ENCODE results near the gene CALN1. TPM values are rescaled to one million over a fixed set of nuclear protein-coding genes. Genes with fewer than 3 reads are reported as not detected.

CALN1 gene
- total and polyA plus RNA-seq, 11 donors: not detected

GRCh38 chr7:72140566-72140965, 271.6 kb downstream of the CALN1 start:
- H3K4me3 ChIP-seq: no peak overlapping the region
- 43 to 81% (median 74%) methylated on average over 1 to 2 of the region's 2 CpGs for WGBS, 4 donors
- H3K9me3 ChIP-seq: peaks cover 0 to 20% (median 5%) of the 10 kb centered on the region in 12 donors
- no peak overlapping the region for H3K27ac ChIP-seq
- ATAC-seq (no peak), DNase-seq (no peak)
- H3K36me3 ChIP-seq: no peaks in the 10 kb centered on the region
- intact Hi-C loops (cut with DNase I): no loop called here
- H3K4me1 ChIP-seq: no peaks in the 10 kb centered on the region
- no peak for TF ChIP-seq CTCF (IDR thresholded peaks at IDR 0.05)
- TF ChIP-seq POLR2A (IDR thresholded peaks at IDR 0.05): no peak
- H3K27me3 ChIP-seq: no peaks in the 10 kb centered on the region

- intact Hi-C loops (cut with DNase I): no loop called here
- TF ChIP-seq POLR2A (IDR thresholded peaks at IDR 0.05): no peak
- no peak for TF ChIP-seq CTCF (IDR thresholded peaks at IDR 0.05)
- Histone ChIP-seq H3K4me1 (no peaks in the 10 kb centered on the region), H3K4me3 (no peak overlapping the region), H3K27ac (no peak overlapping the region), H3K9me3 (peaks cover 0 to 12% (median 0%) of the 10 kb centered on the region in 12 donors), H3K36me3 (no peaks in the 10 kb centered on the region), H3K27me3 (no peaks in the 10 kb centered on the region)
- ATAC-seq (no peak), DNase-seq (no peak)
- WGBS, 4 donors: 31 to 61% (median 55%) methylated on average over 1 of the region's 1 CpG
These were observed 285.0 kb downstream of the CALN1 start for GRCh38 chr7:72127136-72127535.

- WGBS, 4 donors: 56 to 64% (median 63%) methylated on average over 5 of the region's 5 CpGs
- intact Hi-C loops (cut with DNase I): no loop called here
- H3K27ac ChIP-seq: no peak overlapping the region
These were observed 288.2 kb downstream of the CALN1 start for GRCh38 chr7:72123913-72124312.

GRCh38 chr7:72118366-72118765, 293.8 kb downstream of the CALN1 start:
- TF ChIP-seq CTCF (IDR thresholded peaks at IDR 0.05): no peak
- no peak for TF ChIP-seq POLR2A (IDR thresholded peaks at IDR 0.05)
- ATAC-seq: no peak
- Histone ChIP-seq H3K9me3 (no peaks in the 10 kb centered on the region), H3K4me3 (no peak overlapping the region), H3K27me3 (no peaks in the 10 kb centered on the region), H3K4me1 (no peaks in the 10 kb centered on the region), H3K36me3 (no peaks in the 10 kb centered on the region), H3K27ac (no peak overlapping the region)
- no peak for DNase-seq
- 60 to 77% (median 71%) methylated on average over 3 of the region's 3 CpGs for WGBS, 4 donors
- intact Hi-C loops (cut with DNase I): no loop called here

More at GRCh38 chr7:72123913-72124312, 288.2 kb downstream of the CALN1 start:
- no peaks in the 10 kb centered on the region for H3K4me1 ChIP-seq
- H3K9me3 ChIP-seq: no peaks in the 10 kb centered on the region
- DNase-seq: no peak
- no peaks in the 10 kb centered on the region for H3K27me3 ChIP-seq
- H3K36me3 ChIP-seq: no peaks in the 10 kb centered on the region
- TF ChIP-seq POLR2A (IDR thresholded peaks at IDR 0.05) (no peak), CTCF (IDR thresholded peaks at IDR 0.05) (no peak)
- H3K4me3 ChIP-seq: no peak overlapping the region
- ATAC-seq: no peak

All from heart left ventricle (tissue), 16 donors.